ENCODE data around the gene FAM181A. TPM values are rescaled to one million over a fixed set of nuclear protein-coding genes. Genes with fewer than 3 reads are reported as not detected.

Gene FAM181A
- polyA plus RNA-seq, 3 donors: not detected

GRCh38 chr14:93950948-93951634 lies 23.9 kb downstream of the FAM181A start:
- no peak for DNase-seq

GRCh38 chr14:93951635-93952540 lies 24.7 kb downstream of the FAM181A start:
- DNase-seq: no peak

- DNase-seq: no peak
Measured at GRCh38 chr14:93952829-93953228, 25.7 kb downstream of the FAM181A start.

GRCh38 chr14:93953263-93953662 lies 26.1 kb downstream of the FAM181A start:
- DNase-seq: no peak

DNA sequence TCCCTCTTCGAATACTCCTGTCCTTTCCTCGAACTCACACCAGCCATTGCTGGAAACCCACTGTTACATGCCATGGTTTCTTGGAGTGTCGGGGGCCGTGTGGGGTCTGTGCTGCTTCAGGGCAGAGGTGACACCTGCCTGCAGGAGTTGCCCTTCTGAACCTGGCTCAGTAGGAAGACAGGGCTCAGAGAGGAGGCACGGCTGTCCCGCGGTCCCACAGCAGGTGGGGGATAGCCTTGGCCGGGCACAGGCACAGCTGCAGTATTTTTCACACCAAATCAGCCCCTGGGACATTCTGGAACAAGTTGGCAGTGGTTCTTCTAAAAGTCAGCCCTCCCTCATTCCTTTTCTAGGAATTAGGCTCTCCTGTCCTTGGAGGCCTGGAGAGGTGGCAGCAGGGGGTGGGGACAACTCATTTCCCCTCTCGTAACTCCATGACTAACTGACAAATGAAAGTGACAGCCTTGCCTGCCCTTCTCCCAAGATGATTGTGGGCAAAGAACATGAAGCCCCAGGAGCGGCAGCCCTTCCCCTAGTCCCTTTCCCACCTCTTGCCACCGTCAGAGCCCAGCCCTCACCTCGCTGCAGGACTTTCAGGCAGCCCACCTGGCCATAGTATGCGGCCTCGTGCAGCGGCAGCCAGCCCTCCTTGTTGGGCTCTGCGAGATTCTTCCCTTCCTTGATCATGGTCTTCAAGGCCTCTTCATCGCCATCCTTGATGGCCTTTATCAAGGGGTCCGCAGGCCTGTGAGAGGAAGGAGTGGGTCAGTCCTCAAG lies 26.8 kb downstream of the FAM181A start:
- no peak for DNase-seq

DNA sequence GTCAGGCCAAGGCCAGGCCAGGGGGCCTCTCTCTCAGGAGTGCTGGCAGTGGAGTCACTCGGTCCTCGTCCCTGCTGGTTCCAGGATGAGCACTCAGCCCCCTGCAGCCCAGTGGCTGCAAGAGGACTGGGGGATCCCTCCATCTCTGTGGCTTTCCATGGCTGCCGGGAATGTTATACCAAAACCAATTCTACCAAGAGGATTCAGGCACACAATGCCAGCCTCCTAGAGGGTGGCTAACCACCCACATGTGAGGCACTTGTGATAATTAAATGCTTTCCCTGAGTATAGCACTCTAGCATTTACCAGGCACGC lies 27.3 kb downstream of the FAM181A start:
- no peak for DNase-seq

DNA sequence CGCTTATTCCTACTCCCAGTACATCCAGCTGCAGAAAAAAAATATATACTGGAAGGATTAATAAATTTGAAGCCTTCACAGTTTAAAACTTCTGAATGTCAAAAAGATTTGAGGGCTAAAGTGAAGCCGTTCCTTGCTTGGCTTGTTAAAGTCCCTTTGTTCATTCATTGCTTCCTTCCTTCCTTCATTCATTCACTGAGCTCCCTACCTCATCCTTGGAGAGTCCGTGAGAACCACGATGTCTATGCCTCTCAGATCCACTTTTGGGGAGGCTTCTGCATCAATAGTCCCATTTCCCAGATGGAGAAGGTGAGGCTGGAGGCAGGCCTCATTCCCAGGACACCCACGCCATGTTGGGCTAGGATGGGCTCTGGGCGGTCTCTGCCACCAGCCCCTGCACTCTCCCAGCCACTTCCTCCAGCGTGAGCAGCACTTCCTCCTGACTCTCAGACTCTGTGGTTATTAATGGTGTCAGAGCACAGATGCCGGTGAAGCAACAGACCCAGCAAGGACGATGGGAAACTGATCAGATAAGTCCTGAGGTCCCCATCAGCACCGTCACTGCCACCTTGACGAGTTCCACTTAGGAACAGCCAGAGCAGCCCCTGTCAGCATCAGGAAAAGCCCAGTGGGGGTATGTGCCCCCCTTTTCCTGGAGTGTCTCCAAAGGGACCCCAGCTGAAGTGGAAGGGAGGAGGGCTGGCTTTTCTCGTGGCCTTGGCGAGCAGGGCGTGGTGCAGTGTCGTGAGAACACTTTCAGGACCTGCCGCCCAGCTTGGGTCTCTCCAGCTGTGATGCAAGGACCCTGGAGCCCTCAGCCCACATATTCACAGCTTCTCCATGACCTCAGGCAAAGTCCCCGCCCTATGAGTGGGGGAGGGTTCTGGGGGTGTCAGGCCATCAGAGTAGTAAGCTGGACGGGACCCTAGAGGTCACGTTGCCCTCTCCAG lies 28.0 kb downstream of the FAM181A start:
- no peak for DNase-seq

GRCh38 chr14:93955850-93956481 lies 28.8 kb downstream of the FAM181A start:
- DNase-seq: no peak

DNA sequence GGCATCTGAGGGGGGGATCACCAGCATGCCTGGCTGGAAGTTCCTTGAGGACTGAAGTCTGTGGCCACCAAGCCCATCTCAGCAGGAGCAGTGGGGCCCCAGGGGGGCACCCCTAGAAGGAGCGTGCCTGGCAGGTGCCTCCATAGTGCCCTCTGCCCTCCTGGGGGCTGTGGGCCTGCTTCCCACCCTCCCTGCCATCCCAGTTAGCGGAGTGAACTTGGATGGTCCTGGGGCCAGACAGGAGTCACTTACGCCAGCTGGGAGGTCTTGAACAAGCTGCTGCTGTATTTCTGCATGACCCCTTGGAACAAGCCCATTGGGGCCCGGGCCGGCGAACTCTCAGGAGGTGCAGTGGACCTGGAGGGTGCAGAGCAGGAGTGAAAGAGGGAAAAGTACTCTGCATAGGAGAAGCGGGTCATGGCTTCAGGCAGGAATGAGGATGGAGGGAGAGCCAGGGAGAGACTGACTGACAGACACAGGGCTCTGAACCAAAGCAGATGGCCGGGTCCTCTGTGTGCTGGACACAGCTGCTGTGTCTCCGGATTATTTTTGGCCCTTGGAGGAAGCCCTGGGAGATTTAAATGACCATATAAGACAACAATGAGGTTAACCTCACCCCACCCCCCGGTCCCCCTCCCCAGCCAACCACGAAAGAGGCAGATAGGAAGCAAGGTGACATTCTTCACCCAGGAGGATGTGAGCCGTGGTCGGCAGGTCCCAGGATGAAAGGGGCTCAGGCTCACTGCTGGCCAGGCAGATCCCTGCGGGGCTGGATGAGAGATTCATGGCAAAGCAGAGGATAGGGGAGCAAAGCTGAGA lies 29.6 kb downstream of the FAM181A start:
- DNase-seq: no peak

DNA sequence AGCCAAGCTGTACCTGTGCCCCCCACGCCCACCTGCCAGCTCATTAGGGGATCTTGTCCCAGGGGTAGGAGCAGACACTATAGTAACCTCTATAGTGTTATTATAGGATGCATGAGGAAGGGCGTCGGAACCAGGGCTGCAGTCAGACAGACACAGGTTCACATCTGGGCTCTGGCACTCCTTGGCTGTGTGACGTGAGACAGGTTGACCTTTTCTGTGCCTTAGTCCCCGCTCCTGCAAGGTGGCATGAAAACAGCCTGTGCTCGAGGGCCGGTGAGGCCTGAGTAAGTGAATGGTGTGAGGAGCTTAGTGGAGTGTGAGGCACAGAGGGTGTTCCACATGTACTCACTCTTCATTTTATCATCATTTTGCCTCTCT lies 30.2 kb downstream of the FAM181A start:
- no peak for DNase-seq

- no peak for DNase-seq
Measured at GRCh38 chr14:93957751-93958566, 30.8 kb downstream of the FAM181A start.

DNA sequence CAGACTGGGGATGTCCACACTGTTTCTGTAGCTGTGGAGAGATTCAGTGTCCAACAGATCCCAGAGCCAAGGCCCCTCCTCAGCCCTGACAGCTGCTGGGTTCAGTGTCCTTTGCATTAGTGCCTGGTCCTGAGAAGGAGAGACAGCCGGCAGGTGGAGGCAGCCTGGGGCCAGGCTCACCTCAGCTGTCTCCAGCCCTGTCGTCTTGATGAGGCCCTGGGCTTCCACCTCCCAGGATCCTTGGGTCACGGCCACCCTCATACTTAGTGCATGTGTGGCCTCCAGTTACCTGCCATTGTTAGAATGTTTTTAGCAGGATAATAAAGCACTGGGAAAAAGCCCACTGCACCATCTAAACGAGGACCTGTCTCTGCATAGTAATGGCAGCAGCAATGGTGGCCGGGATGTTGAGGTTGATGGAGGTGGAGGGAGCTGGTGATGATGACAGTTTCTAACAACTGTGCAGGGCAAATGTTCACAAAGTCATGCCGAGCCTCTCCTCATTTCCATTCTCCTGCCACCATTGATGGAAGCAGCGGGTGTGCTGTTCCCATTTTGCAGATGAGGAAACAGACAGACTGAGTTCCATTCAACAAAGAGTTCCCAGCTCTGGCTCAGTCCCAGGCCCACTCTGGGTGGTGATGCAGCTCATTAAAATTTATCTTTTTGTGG lies 31.6 kb downstream of the FAM181A start:
- no peak for DNase-seq

GRCh38 chr14:93959239-93960107 lies 32.3 kb downstream of the FAM181A start:
- DNase-seq: no peak

DNA sequence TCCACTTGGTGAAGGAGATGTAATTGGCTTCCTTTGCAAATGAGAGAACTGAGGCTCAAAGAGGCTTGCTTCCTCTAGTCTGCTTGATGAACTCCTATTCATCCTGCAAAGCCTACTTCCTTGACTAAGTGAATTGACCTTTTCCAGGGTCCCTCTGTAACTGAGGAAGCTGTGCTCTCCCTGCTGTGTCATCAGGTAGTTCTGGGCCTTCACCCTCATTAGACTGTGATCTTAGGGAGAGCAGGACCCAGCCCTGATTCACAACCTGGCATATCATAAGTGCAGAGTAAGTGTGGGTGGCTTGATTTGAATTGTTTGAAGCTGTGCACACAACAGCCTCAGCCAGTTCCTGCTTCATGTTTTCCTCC lies 32.9 kb downstream of the FAM181A start:
- no peak for DNase-seq

GRCh38 chr14:93960774-93961438 lies 33.8 kb downstream of the FAM181A start:
- DNase-seq: no peak

- no peak for DNase-seq
Measured at GRCh38 chr14:93961620-93962019, 34.5 kb downstream of the FAM181A start.
